H1 (cell line): ENCODE measurements around the gene KLHL5. TPM values are rescaled to one million over a fixed set of nuclear protein-coding genes. Genes with fewer than 3 reads are reported as not detected.

Experiments
- EGR1 ChIP-seq: IDR thresholded peaks from 2 replicates; pipeline ENCODE4 v1.6.1; 2011; ENCODE audit warnings: low read depth, low read length, borderline replicate concordance
- HDAC6 ChIP-seq: IDR thresholded peaks from one replicate; pipeline ENCODE4 v1.7.1; 2012; ENCODE audit warnings: low read depth, mild to moderate bottlenecking, inconsistent platforms, low read length, moderate library complexity
- TAF1 ChIP-seq: IDR thresholded peaks from 2 replicates; pipeline ENCODE4 v1.6.1; 2011; ENCODE audit warnings: mild to moderate bottlenecking, low read depth, low read length
- polyA plus RNA-seq, 7 experiments: library from polyadenylated mRNA; depleted of rRNA in 3 of 7; stranded (reverse) in 5 of 7; unstranded in 2 of 7; fragments of >200 nt in 5 of 7; fragments of 200-250 nt in 2 of 7; gene quantifications; 1 replicate in 5 of 7; 2 replicates in 1 of 7; 4 replicates in 1 of 7; pipeline versions ENCODE4 v1.2.1 to v1.2.3, GENCODE V29; 2011 to 2013; ENCODE audit warnings: missing spikeins in 2 of 7, mixed read lengths in 2 of 7
- total RNA-seq: library from RNA; stranded (reverse); fragmentation: NEBNext Ultra II Directional; extraction: Animal tissue kit (Norgen Biotek cat#: 25700); gene quantifications from 2 replicates; pipeline ENCODE4 v1.2.1, GENCODE V29; 2021
- TF ChIP-seq, protein P1 (sequence below): fragments of 300-600 bp; sonication (generic); IDR thresholded peaks from 2 replicates; pipeline ENCODE4 v1.7.1; 2012; ENCODE audit warnings: low read length, moderate library complexity, mild to moderate bottlenecking, inconsistent platforms; ENCODE audit not compliant: insufficient replicate concordance

The KLHL5 gene
- total and polyA plus RNA-seq, 2 of the 8 experiments (the other 6 are each of a cell fraction or from before 2014, with no cell fraction given), result 13.0 to 23.6 TPM

GRCh38 chr4:39043861-39044363 is 18.1 kb upstream of the KLHL5 start (continued):
- TF ChIP-seq, protein P1, sequence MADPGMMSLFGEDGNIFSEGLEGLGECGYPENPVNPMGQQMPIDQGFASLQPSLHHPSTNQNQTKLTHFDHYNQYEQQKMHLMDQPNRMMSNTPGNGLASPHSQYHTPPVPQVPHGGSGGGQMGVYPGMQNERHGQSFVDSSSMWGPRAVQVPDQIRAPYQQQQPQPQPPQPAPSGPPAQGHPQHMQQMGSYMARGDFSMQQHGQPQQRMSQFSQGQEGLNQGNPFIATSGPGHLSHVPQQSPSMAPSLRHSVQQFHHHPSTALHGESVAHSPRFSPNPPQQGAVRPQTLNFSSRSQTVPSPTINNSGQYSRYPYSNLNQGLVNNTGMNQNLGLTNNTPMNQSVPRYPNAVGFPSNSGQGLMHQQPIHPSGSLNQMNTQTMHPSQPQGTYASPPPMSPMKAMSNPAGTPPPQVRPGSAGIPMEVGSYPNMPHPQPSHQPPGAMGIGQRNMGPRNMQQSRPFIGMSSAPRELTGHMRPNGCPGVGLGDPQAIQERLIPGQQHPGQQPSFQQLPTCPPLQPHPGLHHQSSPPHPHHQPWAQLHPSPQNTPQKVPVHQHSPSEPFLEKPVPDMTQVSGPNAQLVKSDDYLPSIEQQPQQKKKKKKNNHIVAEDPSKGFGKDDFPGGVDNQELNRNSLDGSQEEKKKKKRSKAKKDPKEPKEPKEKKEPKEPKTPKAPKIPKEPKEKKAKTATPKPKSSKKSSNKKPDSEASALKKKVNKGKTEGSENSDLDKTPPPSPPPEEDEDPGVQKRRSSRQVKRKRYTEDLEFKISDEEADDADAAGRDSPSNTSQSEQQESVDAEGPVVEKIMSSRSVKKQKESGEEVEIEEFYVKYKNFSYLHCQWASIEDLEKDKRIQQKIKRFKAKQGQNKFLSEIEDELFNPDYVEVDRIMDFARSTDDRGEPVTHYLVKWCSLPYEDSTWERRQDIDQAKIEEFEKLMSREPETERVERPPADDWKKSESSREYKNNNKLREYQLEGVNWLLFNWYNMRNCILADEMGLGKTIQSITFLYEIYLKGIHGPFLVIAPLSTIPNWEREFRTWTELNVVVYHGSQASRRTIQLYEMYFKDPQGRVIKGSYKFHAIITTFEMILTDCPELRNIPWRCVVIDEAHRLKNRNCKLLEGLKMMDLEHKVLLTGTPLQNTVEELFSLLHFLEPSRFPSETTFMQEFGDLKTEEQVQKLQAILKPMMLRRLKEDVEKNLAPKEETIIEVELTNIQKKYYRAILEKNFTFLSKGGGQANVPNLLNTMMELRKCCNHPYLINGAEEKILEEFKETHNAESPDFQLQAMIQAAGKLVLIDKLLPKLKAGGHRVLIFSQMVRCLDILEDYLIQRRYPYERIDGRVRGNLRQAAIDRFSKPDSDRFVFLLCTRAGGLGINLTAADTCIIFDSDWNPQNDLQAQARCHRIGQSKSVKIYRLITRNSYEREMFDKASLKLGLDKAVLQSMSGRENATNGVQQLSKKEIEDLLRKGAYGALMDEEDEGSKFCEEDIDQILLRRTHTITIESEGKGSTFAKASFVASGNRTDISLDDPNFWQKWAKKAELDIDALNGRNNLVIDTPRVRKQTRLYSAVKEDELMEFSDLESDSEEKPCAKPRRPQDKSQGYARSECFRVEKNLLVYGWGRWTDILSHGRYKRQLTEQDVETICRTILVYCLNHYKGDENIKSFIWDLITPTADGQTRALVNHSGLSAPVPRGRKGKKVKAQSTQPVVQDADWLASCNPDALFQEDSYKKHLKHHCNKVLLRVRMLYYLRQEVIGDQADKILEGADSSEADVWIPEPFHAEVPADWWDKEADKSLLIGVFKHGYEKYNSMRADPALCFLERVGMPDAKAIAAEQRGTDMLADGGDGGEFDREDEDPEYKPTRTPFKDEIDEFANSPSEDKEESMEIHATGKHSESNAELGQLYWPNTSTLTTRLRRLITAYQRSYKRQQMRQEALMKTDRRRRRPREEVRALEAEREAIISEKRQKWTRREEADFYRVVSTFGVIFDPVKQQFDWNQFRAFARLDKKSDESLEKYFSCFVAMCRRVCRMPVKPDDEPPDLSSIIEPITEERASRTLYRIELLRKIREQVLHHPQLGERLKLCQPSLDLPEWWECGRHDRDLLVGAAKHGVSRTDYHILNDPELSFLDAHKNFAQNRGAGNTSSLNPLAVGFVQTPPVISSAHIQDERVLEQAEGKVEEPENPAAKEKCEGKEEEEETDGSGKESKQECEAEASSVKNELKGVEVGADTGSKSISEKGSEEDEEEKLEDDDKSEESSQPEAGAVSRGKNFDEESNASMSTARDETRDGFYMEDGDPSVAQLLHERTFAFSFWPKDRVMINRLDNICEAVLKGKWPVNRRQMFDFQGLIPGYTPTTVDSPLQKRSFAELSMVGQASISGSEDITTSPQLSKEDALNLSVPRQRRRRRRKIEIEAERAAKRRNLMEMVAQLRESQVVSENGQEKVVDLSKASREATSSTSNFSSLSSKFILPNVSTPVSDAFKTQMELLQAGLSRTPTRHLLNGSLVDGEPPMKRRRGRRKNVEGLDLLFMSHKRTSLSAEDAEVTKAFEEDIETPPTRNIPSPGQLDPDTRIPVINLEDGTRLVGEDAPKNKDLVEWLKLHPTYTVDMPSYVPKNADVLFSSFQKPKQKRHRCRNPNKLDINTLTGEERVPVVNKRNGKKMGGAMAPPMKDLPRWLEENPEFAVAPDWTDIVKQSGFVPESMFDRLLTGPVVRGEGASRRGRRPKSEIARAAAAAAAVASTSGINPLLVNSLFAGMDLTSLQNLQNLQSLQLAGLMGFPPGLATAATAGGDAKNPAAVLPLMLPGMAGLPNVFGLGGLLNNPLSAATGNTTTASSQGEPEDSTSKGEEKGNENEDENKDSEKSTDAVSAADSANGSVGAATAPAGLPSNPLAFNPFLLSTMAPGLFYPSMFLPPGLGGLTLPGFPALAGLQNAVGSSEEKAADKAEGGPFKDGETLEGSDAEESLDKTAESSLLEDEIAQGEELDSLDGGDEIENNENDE, result no peak
- no peak for TF ChIP-seq HDAC6
- TF ChIP-seq TAF1, result no peak
- TF ChIP-seq EGR1, result no peak
